ENCODE results near the gene PKP4. TPM values are rescaled to one million over a fixed set of nuclear protein-coding genes. Genes with fewer than 3 reads are reported as not detected.
"Not testable (repeated sequence)": the region's sequence is repeated elsewhere in the genome, so short reads cannot be mapped to it uniquely, and the experiment has no call there.

Gene PKP4
- total RNA-seq, 1 donor from 2014 or later: 43.7 TPM

DNA sequence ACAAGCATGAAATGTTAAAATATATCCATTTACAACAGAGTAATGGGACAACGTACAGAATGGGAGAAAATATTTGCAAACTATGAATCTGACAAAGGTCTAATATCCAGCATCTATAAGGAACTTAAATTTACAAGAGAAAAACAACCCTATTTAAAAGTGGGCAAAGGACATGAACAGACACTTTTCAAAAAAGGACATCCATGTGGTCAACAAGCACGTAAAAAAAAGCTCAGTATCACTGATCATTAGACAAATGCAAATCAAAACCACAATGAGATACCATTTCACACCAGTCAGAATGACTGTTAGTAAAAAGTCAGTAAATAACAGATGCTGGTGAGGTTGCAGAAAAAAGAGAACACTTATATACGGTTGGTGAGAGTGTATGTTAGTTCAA lies 16.1 kb downstream of the PKP4 start:
- DNase-seq (ENCODE audit: low read depth in 2 of 2): not testable (repeated sequence)

DNA sequence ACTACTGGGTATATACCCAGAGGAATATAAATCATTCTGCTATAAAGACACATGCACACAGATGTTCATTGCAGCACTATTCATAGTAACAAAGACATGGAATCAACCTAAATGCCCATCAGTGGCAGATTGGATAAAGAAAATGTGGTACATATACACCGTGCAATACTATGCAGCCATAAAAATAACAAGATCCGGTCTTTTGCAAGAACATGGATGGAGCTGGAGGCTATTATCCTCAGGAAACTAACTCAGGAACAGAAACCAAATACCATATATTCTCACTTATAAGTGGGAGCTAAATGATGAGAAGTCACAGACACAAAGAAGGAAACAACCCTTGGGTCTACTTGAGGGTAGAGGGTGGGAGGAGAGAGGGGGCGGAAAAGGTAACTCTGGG lies 16.5 kb downstream of the PKP4 start:
- not testable (repeated sequence) for DNase-seq (ENCODE audit: low read depth in 2 of 2)

GRCh38 chr2:158473719-158474392 lies 17.1 kb downstream of the PKP4 start:
- no peak for DNase-seq (ENCODE audit: low read depth in 2 of 2)

DNA sequence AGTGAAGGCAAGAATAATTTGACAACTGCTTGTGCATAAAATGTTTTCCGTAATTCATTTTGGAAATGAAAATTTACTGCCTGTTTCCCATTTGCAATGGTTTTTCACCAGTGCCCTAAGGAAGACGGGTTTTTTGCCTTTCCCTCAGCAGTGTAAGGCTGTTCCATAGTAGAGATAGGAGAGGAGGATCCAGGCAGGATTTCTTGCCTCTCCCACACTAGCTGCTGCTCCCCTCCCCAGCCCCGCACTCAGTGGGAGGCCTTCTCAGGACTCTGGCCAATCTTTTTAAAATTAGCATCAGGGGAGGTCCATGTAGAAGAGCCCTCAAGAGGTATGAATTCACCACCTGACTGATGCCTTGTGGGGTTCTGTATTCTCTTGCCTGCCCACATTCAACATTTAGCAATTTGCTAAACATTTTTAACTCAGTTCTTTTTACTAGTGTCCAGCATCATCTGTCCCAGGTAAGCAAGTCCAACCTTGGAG lies 17.8 kb downstream of the PKP4 start:
- not testable (repeated sequence) for DNase-seq (ENCODE audit: low read depth in 2 of 2)

DNA sequence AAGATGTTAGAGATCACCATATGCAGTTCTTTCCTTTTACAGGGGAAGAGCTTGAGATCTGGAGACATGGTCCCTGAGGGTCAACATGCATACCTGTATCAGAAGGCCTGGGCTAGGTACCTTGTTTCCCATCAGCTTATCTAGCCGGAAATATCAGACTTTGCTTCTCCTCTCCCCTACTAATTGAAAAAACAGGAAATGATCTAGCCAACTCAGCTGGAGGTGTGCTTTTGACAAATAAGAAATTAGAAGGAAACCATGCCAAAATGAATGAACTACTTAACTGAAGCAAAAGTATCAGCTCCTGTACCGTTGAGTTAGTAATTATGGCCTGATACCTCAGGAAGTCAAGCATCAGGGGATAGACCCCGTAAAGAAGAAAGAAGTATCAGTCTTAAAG lies 20.4 kb downstream of the PKP4 start:
- no peak for DNase-seq (ENCODE audit: low read depth in 2 of 2)

GRCh38 chr2:158478237-158478636 lies 21.5 kb downstream of the PKP4 start:
- DNase-seq (ENCODE audit: low read depth in 2 of 2): no peak

DNA sequence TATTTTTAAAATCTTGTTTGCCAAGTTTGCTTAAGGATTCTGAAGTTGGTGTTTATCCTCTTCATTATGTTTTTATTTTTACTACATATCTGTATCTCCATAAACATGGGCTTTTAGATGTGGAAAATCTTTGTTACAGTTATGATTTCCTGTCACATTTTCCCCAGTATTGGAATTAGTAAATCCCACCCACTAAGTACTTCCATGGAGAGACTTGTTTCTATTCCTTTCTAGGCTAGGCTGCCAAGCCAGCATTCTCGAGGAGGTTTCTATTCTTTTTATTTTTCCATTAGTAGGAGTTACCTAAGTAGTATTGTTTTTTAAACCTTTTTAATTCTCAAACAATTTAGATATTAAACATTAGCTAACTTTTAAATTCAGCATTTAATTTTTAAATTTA lies 22.1 kb downstream of the PKP4 start:
- no peak for DNase-seq (ENCODE audit: low read depth in 2 of 2)

DNA sequence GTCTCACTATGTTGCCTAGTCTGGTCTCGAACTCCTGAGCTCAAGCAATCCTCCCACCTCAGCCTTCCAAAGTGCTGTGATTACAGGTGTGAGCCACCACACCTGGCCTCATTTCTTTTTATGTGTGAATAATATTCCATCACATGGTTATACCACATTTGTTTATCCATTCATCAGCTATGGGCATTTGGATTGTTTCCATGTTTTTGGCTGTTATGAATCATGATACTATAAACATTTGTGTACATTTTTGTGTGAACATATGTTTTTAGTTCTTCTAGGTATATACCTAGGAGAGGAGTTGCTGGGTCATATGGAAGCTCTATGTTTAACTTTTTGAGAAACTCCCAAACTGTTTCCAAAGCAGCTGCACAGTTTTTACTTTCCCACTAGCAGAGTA lies 24.4 kb downstream of the PKP4 start:
- no peak for DNase-seq (ENCODE audit: low read depth in 2 of 2)

- DNase-seq (ENCODE audit: low read depth in 2 of 2): no peak
Observed at GRCh38 chr2:158482594-158482993, 25.8 kb downstream of the PKP4 start.

GRCh38 chr2:158484892-158485556 lies 28.3 kb downstream of the PKP4 start:
- peak in 1 of 2 donors; percentile 75 for DNase-seq (ENCODE audit: low read depth in 2 of 2)

- DNase-seq (ENCODE audit: low read depth in 2 of 2): no peak
Observed at GRCh38 chr2:158486150-158486969, 29.6 kb downstream of the PKP4 start.

DNA sequence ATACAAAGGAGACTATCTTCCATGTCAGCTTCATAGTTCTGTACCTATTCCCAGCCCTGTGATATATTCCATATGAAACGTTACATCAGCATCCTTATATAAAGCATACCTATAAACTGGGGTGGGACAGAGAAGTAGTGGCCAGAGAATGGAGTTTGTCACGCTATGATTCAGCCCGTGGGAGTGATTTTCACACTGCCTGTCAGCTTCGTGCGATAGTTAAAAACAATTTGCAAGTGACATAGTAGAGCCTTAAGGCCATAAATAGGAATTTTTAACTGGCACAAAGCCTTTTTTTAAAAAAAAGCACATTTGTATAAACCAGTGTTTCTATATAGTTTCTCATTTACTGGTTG lies 30.2 kb downstream of the PKP4 start:
- no peak for DNase-seq (ENCODE audit: low read depth in 2 of 2)

- DNase-seq (ENCODE audit: low read depth in 2 of 2): peak in 1 of 2 donors; percentile 63
Observed at GRCh38 chr2:158487419-158487818, 30.7 kb downstream of the PKP4 start.

GRCh38 chr2:158488442-158489216 lies 31.9 kb downstream of the PKP4 start:
- DNase-seq (ENCODE audit: low read depth in 2 of 2): no peak

DNA sequence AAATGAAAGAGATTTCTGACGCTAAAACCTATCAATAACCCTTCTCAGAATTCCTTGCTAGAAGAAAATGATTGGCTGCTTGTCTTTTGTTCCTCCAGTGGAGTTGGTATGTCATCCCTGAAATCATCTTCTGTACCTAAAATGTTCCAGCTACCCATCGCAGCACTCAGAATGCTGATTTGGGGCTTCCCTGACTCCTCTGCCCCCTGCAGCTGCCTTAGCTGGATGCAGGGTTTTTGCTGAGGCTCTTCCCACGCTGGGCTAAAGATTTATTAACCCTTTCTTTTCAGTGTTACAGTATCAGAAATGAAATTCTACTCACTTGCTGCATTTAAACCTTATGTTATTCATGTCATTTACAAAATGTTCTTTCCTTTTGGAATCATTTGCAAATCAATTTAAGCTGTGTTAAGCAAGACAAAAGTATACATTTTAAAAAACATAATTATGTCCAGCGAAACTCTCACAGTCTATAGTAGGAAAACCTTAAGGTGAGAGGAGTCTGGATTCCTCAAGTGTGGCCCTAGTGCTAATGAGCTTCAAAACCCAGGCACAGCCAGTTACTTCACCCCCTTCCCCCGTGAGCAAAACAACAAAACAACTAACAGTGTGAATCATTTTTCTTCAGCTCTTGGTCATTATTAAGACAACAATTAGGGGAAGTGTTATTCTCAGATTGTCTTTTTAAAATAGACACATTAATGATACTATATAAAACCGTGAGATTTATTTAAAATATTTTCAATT lies 32.8 kb downstream of the PKP4 start:
- DNase-seq (ENCODE audit: low read depth in 2 of 2): peak in 1 of 2 donors; percentile 25

- no peak for DNase-seq (ENCODE audit: low read depth in 2 of 2)
Observed at GRCh38 chr2:158491072-158491471, 34.3 kb downstream of the PKP4 start.

DNA sequence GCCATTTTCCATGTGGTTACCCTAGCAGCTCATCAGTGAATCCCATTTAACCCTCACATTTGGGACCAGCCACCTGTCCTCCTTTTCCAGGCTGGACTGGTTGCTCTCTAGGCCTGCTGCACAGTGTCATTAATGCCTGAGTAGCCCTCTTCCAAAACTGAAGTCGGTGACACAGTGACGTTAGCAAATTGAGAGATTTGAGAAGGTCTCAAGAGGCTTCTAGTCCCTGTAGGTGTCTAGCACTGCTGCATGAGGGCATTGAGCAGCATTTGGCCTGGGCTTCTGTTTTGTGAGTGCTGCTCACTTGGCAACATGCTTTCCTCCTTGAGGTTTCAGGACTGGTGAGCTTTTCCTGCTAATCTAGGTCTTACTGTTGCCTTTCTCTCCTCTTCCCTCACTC lies 36.7 kb downstream of the PKP4 start:
- no peak for DNase-seq (ENCODE audit: low read depth in 2 of 2)

GRCh38 chr2:158495175-158495574 lies 38.4 kb downstream of the PKP4 start:
- no peak for DNase-seq (ENCODE audit: low read depth in 2 of 2)

- no peak for DNase-seq (ENCODE audit: low read depth in 2 of 2)
Observed at GRCh38 chr2:158496986-158497385, 40.2 kb downstream of the PKP4 start.

- no peak for DNase-seq (ENCODE audit: low read depth in 2 of 2)
Observed at GRCh38 chr2:158497486-158497885, 40.7 kb downstream of the PKP4 start.
